Stimulated activated CD4-positive, alpha-beta T cell treated with anti-CD3 and anti-CD28 coated beads, Interleukin-1b, Interleukin-23, amount 100 ng/mL, for 1 hour (primary cell): ENCODE measurements around the gene SLC7A8.

Experiments used
- DNase-seq, 2 donors: peaks; one replicate each; pipeline ENCODE4 v3.0.0-alpha.2; 2020; ENCODE audit warnings: low read depth in 2 of 2

The SLC7A8 gene

GRCh38 chr14:23130871-23131270 lies 52.6 kb downstream of the SLC7A8 start:
- no peak for DNase-seq

GRCh38 chr14:23129759-23130316 lies 53.6 kb downstream of the SLC7A8 start:
- DNase-seq = no peak

GRCh38 chr14:23128969-23129758 lies 54.3 kb downstream of the SLC7A8 start:
- DNase-seq = no peak

DNA sequence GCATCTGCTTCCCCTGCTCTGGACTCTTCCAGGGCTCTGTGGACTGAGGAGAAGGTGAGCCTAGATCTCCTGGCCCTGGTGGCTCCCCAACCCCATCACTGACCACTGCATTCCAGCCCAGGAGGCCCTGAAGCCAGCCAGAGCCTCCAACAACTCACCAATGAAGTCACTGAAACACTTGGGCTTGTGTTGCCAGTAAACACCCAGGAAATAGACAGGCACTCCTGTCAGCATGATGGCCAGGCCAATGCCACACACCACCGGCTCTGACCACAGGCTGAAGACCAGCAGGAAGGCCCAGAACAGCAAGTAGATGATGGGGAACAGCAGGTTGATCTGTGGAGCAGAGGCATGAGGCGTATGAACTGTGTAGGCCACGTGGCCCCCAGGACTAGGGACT lies 55.6 kb downstream of the SLC7A8 start:
- no peak for DNase-seq

- no peak for DNase-seq
These were observed 56.7 kb downstream of the SLC7A8 start for GRCh38 chr14:23126548-23127278.

DNA sequence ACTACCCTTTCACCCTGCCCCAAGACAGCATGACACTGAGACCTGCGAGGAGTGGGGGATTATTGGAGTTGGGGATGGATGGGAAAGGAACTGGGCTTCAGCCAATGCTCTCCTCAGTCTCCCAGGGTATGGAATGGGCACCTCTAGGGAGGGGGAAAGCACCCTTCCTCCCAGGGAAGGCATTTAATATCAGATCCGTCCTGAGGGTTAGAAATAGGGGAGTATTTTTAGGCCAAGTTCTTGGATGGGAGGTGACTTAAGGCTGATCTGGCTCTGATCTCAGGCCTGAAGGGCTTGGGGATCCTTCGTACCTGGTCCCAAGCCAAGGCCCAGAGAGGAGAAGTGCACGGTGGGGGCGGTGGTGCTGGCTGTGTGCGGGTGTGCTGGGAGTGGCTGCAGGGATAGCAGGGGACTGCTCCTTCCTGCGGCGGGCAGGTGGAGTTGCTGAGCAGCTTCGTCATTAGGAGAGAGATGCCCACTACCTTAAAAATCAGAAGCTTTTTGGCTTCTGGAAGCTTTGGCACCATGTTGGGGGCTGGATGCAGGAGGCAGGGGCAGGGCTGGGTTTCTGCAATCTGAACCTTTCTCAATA lies 57.4 kb downstream of the SLC7A8 start:
- no peak for DNase-seq

DNA sequence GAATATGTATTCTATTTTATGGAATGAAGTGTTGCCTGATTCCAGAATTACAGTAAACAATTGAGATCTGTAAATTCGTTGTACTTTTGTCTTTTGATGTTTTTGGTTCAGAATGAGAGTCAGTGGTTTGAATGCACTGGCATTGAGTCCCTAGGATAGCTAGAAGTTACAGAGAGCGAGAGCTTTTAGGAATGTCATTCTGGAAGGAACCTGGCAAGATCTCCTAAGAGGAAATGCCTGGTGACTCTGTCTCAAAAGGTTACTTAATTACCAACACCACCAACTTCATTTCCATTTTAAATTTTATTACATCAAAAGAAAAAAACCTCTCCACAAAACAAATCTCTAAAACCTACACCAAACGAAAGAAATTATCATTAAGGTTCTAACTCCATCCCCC lies 58.4 kb downstream of the SLC7A8 start:
- no peak for DNase-seq

- DNase-seq = no peak
These were observed 59.0 kb downstream of the SLC7A8 start for GRCh38 chr14:23124337-23124954.

DNA sequence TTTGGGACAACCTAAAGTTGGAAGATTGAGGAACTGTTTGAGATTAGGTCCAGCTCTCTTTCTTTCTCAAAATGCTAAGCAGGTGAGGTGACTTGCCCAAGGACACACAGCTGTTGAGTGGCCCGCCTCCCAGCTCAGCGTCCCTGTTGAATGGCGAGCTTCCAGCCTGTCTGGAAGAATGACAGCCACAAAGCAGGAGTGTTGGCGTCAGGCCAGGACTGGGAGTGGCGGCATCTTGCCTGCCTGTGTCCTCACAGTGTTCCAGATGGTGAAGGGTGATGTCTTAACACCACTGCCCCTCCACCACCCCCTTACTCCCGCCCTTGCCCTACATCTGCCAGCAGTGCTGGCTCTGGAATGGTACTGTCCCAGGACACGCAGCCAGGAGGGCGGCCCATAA lies 60.0 kb downstream of the SLC7A8 start:
- DNase-seq = no peak

- no peak for DNase-seq
These were observed 61.4 kb downstream of the SLC7A8 start for GRCh38 chr14:23122086-23122485.

DNA sequence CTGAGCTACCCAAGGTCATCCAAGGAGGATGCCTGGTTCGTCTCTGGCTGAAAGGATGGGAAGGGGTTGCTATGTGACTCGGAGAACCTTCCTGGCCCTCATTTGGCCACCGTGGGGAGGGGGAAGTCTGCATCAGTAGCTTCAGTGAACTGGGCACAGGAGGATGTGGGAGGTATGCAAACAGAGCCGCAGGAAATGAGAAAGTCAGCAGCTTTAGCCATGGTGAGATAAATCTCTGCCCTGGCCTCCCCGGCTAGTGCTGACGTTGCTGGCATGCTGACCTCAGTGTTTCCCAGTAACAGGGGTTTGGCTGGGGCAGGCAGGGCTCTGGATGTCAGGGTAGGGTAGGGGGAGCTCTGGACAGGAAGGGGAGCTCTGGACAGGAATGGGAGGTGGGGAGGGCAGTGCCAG lies 62.1 kb downstream of the SLC7A8 start:
- no peak for DNase-seq

- DNase-seq = peak; percentile 48 to 52
These were observed 62.8 kb downstream of the SLC7A8 start for GRCh38 chr14:23120541-23121251.

GRCh38 chr14:23119363-23120327 lies 63.8 kb downstream of the SLC7A8 start:
- no peak for DNase-seq

- DNase-seq = no peak
These were observed 64.7 kb downstream of the SLC7A8 start, which contains the start of gene CEBPE for GRCh38 chr14:23118506-23119362. CEBPE (minus strand) TSS chr14:23119255; CDS start chr14:23119091, 164 bp downstream.

DNA sequence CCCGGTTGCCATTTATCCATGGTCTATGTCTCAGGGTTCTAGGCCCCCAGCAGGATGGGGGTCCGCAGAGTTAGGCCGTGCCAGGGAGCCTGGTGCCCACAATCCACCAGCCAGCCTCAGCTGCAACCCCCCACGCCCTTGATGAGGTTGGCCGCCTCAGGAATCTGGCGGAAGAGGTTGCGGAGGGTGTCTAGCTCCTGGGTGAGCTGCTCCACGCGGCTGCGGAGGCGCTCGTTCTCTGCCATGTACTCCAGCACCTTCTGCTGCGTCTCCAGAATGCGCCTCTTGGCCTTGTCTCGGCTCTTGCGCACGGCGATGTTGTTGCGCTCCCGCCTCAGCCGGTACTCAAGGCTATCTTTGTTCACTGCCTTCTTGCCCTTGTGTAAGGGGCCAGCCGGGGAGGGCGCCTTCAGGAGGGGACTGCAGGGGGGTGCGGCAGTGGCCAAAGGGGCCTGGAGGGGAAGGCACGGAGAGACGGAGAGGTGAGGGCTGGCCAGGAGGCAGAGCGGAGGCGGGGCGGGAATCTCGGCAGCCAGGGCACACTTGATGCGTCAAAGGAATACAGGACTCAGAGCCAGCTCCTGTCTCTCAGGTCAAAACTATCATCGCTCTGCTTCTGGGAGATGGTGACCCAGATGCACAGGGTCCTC lies 66.0 kb downstream of the SLC7A8 start:
- DNase-seq = no peak

- no peak for DNase-seq
These were observed 67.5 kb downstream of the SLC7A8 start for GRCh38 chr14:23115918-23116317.

DNA sequence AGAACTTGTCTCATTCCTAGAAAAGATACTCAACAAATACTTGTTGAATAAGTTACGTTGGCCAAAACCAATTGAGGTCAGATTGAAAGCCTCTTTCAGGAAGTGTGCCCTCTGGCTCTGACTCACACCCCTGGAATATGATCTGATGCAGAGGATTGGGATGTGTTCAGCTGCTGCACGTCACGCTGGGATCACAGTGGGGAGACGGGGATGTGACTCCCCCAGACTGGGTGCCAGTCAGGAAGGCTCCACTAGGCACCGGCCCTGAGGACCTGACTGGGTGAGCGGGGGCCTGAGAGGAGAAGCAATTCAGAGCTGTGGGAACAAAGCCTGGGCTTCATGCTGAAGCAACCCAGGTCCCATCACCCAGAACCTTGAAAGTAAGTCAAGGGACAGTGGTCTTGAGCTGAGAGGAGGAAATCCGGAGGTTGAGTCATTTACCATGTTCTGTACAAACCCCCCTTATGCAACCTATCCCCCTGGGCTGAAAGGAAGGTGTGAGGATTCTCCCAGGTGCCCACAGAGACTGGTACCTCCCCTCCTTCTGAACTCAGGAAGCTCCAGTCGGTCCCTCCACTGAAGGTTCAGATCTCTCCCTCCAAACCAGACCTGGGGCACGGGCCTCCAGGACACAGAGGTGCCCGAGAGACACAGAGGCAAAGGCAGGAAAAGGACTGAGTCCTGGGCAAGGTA lies 68.3 kb downstream of the SLC7A8 start:
- DNase-seq = no peak

- no peak for DNase-seq
These were observed 68.8 kb downstream of the SLC7A8 start for GRCh38 chr14:23114669-23115038.
